ENCODE measurements around the gene MTUS2.

DNA sequence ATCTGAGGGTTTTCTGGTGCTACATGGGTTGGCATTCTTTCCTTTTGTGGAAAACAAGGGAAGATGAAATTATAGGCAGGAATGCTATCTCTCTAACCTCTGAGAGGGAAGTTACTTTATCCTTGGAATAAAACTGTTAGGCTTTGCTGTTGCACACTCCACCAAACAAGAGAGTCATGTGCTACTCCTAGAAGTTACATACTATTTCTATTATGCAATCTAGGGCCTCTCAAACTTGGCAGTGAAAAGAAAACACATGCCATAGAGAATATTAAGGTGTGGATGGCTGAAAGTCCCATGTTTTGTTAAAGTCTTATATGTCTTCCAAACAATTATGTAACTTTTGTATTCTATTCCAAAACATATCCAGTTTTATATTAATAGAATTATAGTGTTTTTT, 407.4 kb downstream of the MTUS2 start:
- TF ChIP-seq EZH2phosphoT487 (IDR thresholded peaks at IDR 0.05; ENCODE audit: borderline replicate concordance, low read length), result no peak
- TF ChIP-seq, protein P1, sequence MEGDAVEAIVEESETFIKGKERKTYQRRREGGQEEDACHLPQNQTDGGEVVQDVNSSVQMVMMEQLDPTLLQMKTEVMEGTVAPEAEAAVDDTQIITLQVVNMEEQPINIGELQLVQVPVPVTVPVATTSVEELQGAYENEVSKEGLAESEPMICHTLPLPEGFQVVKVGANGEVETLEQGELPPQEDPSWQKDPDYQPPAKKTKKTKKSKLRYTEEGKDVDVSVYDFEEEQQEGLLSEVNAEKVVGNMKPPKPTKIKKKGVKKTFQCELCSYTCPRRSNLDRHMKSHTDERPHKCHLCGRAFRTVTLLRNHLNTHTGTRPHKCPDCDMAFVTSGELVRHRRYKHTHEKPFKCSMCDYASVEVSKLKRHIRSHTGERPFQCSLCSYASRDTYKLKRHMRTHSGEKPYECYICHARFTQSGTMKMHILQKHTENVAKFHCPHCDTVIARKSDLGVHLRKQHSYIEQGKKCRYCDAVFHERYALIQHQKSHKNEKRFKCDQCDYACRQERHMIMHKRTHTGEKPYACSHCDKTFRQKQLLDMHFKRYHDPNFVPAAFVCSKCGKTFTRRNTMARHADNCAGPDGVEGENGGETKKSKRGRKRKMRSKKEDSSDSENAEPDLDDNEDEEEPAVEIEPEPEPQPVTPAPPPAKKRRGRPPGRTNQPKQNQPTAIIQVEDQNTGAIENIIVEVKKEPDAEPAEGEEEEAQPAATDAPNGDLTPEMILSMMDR (IDR thresholded peaks at IDR 0.05; ENCODE audit: low read depth, low read length, poor library complexity, severe bottlenecking), result no peak

Data from DOHH2 (cell line).